HL-60 (cell line): ENCODE results near the gene XKR8.

Experiments used
- DNase-seq, 2 experiments: peaks; one replicate each; pipeline ENCODE4 v3.0.0-alpha.2; 2010 to 2020; ENCODE audit warnings: low read depth in 1 of 2, low spot score in 1 of 2
- H3K27ac ChIP-seq: fragments of 250-450 bp; sonication (Bioruptor Pico); replicated peaks from 2 replicates; pipeline ENCODE4 v1.5.1; 2020; ENCODE audit warnings: mild to moderate bottlenecking, moderate library complexity
- H3K27me3 ChIP-seq: fragments of 250-450 bp; sonication (Bioruptor Pico); 2 replicates; pipeline ENCODE4 v1.5.1; 2021; ENCODE audit warnings: mild to moderate bottlenecking, moderate library complexity; ENCODE audit not compliant: insufficient read depth, poor library complexity, severe bottlenecking
- H3K4me3 ChIP-seq: replicated peaks from 2 replicates; pipeline ENCODE4 v1.5.1; 2011; ENCODE audit warnings: mild to moderate bottlenecking, control low read depth, low read length; ENCODE audit not compliant: insufficient read depth
- CTCF ChIP-seq: IDR thresholded peaks from one replicate; pipeline ENCODE4 v1.5.1; 2011; ENCODE audit warnings: low read length, control low read depth, inconsistent platforms; ENCODE audit not compliant: insufficient read depth
- GABPA ChIP-seq: IDR thresholded peaks from 2 replicates; pipeline ENCODE4 v1.6.1; 2012; ENCODE audit warnings: low read depth
- POLR2AphosphoS5 ChIP-seq: IDR thresholded peaks from 2 replicates; pipeline ENCODE4 v1.6.1; 2012; ENCODE audit warnings: low read depth
- REST ChIP-seq: IDR thresholded peaks from 2 replicates; pipeline ENCODE4 v1.6.1; 2012; ENCODE audit warnings: low read depth; ENCODE audit not compliant: insufficient replicate concordance
- SPI1 ChIP-seq: IDR thresholded peaks from 2 replicates; pipeline ENCODE4 v1.6.1; 2012; ENCODE audit warnings: low read depth, mild to moderate bottlenecking, borderline replicate concordance

Gene XKR8

GRCh38 chr1:27966402-27967105 is 6.8 kb downstream of the XKR8 start:
- no peak for DNase-seq
- no peaks in the 10 kb centered on the region for H3K27me3 ChIP-seq
- H3K27ac ChIP-seq = no peak overlapping the region
- TF ChIP-seq SPI1 = no peak
- TF ChIP-seq POLR2AphosphoS5 = 0 out of 2 replicates have a peak, but pooled peaks have one; percentile 4
- TF ChIP-seq CTCF = no peak
- no peak overlapping the region for H3K4me3 ChIP-seq

GRCh38 chr1:27967106-27967883 is 7.5 kb downstream of the XKR8 start:
- Histone ChIP-seq H3K27ac (no peak overlapping the region), H3K4me3 (no peak overlapping the region), H3K27me3 (no peaks in the 10 kb centered on the region)
- TF ChIP-seq POLR2AphosphoS5 (no peak), REST (no peak), SPI1 (no peak), CTCF (no peak), GABPA (no peak)
- DNase-seq = no peak

- Histone ChIP-seq H3K27me3 (no peaks in the 10 kb centered on the region), H3K27ac (no peak overlapping the region), H3K4me3 (no peak overlapping the region)
- no peak for TF ChIP-seq SPI1
- TF ChIP-seq CTCF = no peak
- no peak for TF ChIP-seq REST
- no peak for TF ChIP-seq GABPA
- TF ChIP-seq POLR2AphosphoS5 = no peak
- DNase-seq = no peak
Measured at GRCh38 chr1:27967884-27968466, 8.2 kb downstream of the XKR8 start.
